ENCODE data around the gene GSX2. TPM values are rescaled to one million over a fixed set of nuclear protein-coding genes. Genes with fewer than 3 reads are reported as not detected.

GSX2 gene
- total and polyA plus RNA-seq, 10 donors, result 0.47 TPM; not detected in 9

DNA sequence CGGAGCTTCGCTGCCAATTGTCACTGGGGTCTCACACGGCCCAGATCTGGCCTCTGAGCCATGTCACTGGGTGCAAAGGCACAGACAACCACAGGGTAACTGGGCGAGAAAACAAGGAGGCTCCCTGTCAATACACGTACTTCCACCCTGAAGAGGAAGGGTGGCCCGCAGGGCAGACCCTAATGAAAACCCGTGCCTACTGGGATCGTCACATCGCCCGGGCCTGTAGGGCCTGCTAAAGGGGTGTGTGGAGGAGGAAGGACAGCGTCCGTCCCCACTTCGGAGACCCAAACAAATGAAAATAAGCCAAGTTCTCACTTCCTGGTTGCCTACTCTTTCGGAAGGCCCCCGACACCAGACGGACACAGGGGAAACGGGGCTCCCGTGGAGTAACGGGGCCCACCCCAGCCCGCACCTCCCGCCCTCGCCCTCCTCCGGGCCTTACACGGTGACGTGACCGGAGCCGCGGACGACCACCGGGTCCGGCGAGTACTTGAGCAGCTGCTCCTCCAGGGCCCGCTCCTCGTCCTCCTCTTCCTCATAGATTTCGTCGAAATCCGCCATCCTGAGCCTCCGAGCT lies 36.1 kb upstream of the GSX2 start:
- 0 to 2% (median 0%) methylated on average over 26 to 38 of the region's 38 CpGs for WGBS, 5 donors
- peaks cover 55 to 70% (median 63%) of the 10 kb centered on the region in 6 donors for H3K4me1 ChIP-seq

DNA sequence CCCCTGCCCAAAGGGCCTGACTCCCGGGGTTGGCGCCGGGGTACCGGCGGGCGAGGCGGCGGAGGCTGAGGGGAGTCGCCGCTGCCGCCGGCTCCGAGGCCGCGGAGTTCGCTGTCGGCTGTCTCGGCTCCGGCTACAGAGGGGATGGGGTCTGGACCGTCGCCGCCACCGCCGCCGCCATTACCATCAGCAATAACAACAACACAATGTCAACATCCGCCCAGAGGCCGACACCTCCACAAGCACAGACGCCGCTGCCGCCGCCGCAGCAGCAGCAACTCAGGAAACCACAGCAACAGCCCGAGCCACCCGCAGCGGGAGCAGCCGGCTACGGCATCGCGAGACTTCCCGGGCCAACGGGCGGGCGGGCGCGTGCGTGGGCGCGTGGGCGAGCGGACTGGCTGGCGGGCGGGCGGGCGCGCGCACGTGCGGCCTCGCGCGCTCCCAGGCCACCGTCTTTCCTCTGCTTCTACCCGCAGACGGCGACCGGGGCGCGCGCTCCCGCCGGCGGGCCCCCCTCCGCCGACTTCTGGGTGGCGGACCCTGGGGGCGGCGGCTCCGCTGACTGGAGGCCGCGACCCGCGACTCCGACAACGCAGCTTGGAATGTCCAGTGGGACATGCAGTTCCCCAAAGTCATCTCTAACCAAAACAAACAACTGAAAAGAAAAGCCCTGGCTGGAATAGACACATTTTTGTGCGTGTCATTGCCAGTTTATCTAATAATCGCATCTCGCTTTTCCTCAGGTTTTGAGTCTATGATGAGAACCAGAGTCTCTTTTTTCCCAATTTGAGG lies 35.4 kb upstream of the GSX2 start, which contains the start of gene CHIC2:
Gene CHIC2 (minus strand): TSS at position 289 of the 795 bp plus-strand sequence. CDS start 305 bp downstream, outside the sequence.
- H3K4me3 ChIP-seq, result peak within 1 kb of the TSS; percentile 67 to 97 (median 94)
- WGBS, 5 donors, result 0 to 1% (median 1%) methylated on average over 28 to 87 of the region's 87 CpGs
- peak; percentile 100 for DNase-seq
- intact Hi-C loops (cut with DNase I; ENCODE audit: low total_unique reads), result no loop called here
- H3K27ac ChIP-seq, result peak within 1 kb of the TSS; percentile 92 to 100 (median 99)
- peaks cover 0 to 4% (median 0%) of the 10 kb centered on the region in 8 donors for H3K9me3 ChIP-seq
- peaks cover 0 to 8% (median 0%) of the 10 kb centered on the region in 6 donors for H3K36me3 ChIP-seq
- H3K27me3 ChIP-seq (replicated peaks in 1 of 7), result no peaks in the 10 kb centered on the region
- H3K4me1 ChIP-seq, result peaks cover 48 to 63% (median 56%) of the 10 kb centered on the region in 6 donors
- peak; percentile 88 to 96 (median 91) for TF ChIP-seq POLR2A (IDR thresholded peaks at IDR 0.05)
- peak; percentile 99 to 100 (median 99) for TF ChIP-seq POLR2AphosphoS5 (IDR thresholded peaks at IDR 0.05)
- TF ChIP-seq CTCF (IDR thresholded peaks at IDR 0.05 in 8 of 11, conservative IDR thresholded peaks at IDR 0.05 in 3 of 11), result peak in 3 of 11 experiments; percentile 23 to 34 (median 28)

More for the DNA sequence above, 36.1 kb upstream of the GSX2 start:
- H3K27me3 ChIP-seq (replicated peaks in 1 of 7), result no peaks in the 10 kb centered on the region
- peak overlapping the region; percentile 67 to 97 (median 94) for H3K4me3 ChIP-seq
- peak overlapping the region; percentile 92 to 100 (median 99) for H3K27ac ChIP-seq
- DNase-seq, result peak; percentile 94
- peak in 1 of 3 donors; percentile 14 for TF ChIP-seq POLR2AphosphoS5 (IDR thresholded peaks at IDR 0.05)
- no peak for TF ChIP-seq POLR2A (IDR thresholded peaks at IDR 0.05)
- peak in 2 of 11 experiments; percentile 3 to 16 for TF ChIP-seq CTCF (IDR thresholded peaks at IDR 0.05 in 8 of 11, conservative IDR thresholded peaks at IDR 0.05 in 3 of 11)
- intact Hi-C loops (cut with DNase I; ENCODE audit: low total_unique reads), result no loop called here
- peaks cover 0 to 9% (median 0%) of the 10 kb centered on the region in 6 donors for H3K36me3 ChIP-seq
- H3K9me3 ChIP-seq, result peaks cover 0 to 4% (median 0%) of the 10 kb centered on the region in 8 donors

GRCh38 chr4:54065282-54066087 lies 34.5 kb upstream of the GSX2 start:
- intact Hi-C loops (cut with DNase I; ENCODE audit: low total_unique reads), result no loop called here
- H3K27ac ChIP-seq, result peak overlapping the region; percentile 92 to 100 (median 99)
- no peaks in the 10 kb centered on the region for H3K27me3 ChIP-seq (replicated peaks in 1 of 7)
- WGBS, 5 donors, result 45 to 55% (median 52%) methylated on average over 6 of the region's 6 CpGs
- H3K9me3 ChIP-seq, result peaks cover 0 to 4% (median 0%) of the 10 kb centered on the region in 8 donors
- H3K4me1 ChIP-seq, result peaks cover 39 to 54% (median 46%) of the 10 kb centered on the region in 6 donors
- peak overlapping the region in 6 of 8 donors; percentile 81 to 97 (median 94) for H3K4me3 ChIP-seq
- H3K36me3 ChIP-seq, result no peaks in the 10 kb centered on the region
- TF ChIP-seq CTCF (IDR thresholded peaks at IDR 0.05 in 8 of 11, conservative IDR thresholded peaks at IDR 0.05 in 3 of 11) (no peak), POLR2AphosphoS5 (IDR thresholded peaks at IDR 0.05) (peak in 1 of 3 donors; percentile 76)
- no peak for DNase-seq
